Fibroblast of lung (primary cell): ENCODE results near the gene C12orf43. TPM values are rescaled to one million over a fixed set of nuclear protein-coding genes. Genes with fewer than 3 reads are reported as not detected.

Experiments
- DNase-seq, 2 donors: peaks; one replicate each; pipeline versions ENCODE4 v3.0.0 to v3.0.0-alpha.2; 2010; ENCODE audit warnings: low read depth in 2 of 2
- H2AFZ ChIP-seq: 2 replicates; pipeline ENCODE4 v1.5.1; 2012; ENCODE audit warnings: low read length, control low read depth, inconsistent platforms
- H3K27ac ChIP-seq: 2 replicates; pipeline ENCODE4 v1.5.1; 2011; ENCODE audit warnings: low read length, control low read depth; ENCODE audit not compliant: insufficient read depth
- H3K27me3 ChIP-seq: 2 replicates; pipeline ENCODE4 v1.5.1; 2011; ENCODE audit warnings: mild to moderate bottlenecking, low read length; ENCODE audit not compliant: control insufficient read depth, insufficient read depth
- H3K36me3 ChIP-seq: 2 replicates; pipeline ENCODE4 v1.5.1; 2011; ENCODE audit warnings: low read length; ENCODE audit not compliant: control insufficient read depth, insufficient read depth
- H3K4me1 ChIP-seq: 2 replicates; pipeline ENCODE4 v1.5.1; 2011; ENCODE audit warnings: low read length; ENCODE audit not compliant: control insufficient read depth, insufficient read depth; ENCODE audit errors: extremely low read depth
- H3K4me2 ChIP-seq: 2 replicates; pipeline ENCODE4 v1.5.1; 2011; ENCODE audit warnings: low read length, control low read depth; ENCODE audit not compliant: insufficient read depth; ENCODE audit errors: extremely low read depth
- H3K4me3 ChIP-seq, 4 experiments: fragments of 200-600 bp in 1 of 4; sonication (generic) in 1 of 4; replicated peaks in 1 of 4; 2 replicates each; pipeline ENCODE4 v1.5.1; 2011 to 2016; ENCODE audit warnings: low read length in 4 of 4, low read depth in 3 of 4, mild to moderate bottlenecking in 3 of 4, control low read depth in 2 of 4, inconsistent platforms in 1 of 4, mixed read lengths in 1 of 4; ENCODE audit not compliant: insufficient read depth in 1 of 4; ENCODE audit errors: control extremely low read depth in 1 of 4
- H3K79me2 ChIP-seq: 2 replicates; pipeline ENCODE4 v1.5.1; 2012; ENCODE audit warnings: mild to moderate bottlenecking, low read length, inconsistent platforms; ENCODE audit not compliant: control insufficient read depth, insufficient read depth
- H3K9ac ChIP-seq: 2 replicates; pipeline ENCODE4 v1.5.1; 2011; ENCODE audit warnings: mild to moderate bottlenecking, low read length, control low read depth; ENCODE audit not compliant: insufficient read depth
- H3K9me3 ChIP-seq: 2 replicates; pipeline ENCODE4 v1.5.1; 2012; ENCODE audit warnings: low read depth, low read length; ENCODE audit not compliant: control insufficient read depth, insufficient read depth
- H4K20me1 ChIP-seq: 2 replicates; pipeline ENCODE4 v1.5.1; 2011; ENCODE audit warnings: low read length; ENCODE audit not compliant: control insufficient read depth, insufficient read depth; ENCODE audit errors: extremely low read depth
- CTCF ChIP-seq, 2 donors: IDR thresholded peaks in 1 of 2; conservative IDR thresholded peaks in 1 of 2; 1 replicate in 1 of 2; 2 replicates in 1 of 2; pipeline ENCODE4 v1.5.1; 2011 to 2012; ENCODE audit warnings: low read length in 2 of 2, control low read depth in 1 of 2, inconsistent platforms in 1 of 2, low read depth in 1 of 2, mild to moderate bottlenecking in 1 of 2
- EZH2 ChIP-seq: IDR thresholded peaks from 2 replicates; pipeline ENCODE4 v1.5.1; 2012; ENCODE audit warnings: low read length, control low read depth, mild to moderate bottlenecking; ENCODE audit errors: missing control alignments
- polyA plus RNA-seq, 2 donors: library from polyadenylated mRNA; depleted of rRNA in 1 of 2; stranded (reverse) in 1 of 2; unstranded in 1 of 2; fragments of >200 nt; gene quantifications; 2 replicates each; pipeline ENCODE4 v1.2.1, GENCODE V29; 2011 to 2012; ENCODE audit warnings: missing spikeins in 1 of 2
- total RNA-seq: library from RNA; depleted of rRNA; stranded (reverse); fragments of >200 nt; gene quantifications from 2 replicates; pipeline ENCODE4 v1.2.1, GENCODE V29; 2014

The C12orf43 gene
- total and polyA plus RNA-seq, 2 donors (not counting 1 experiment from before 2014, with no cell fraction given): 11.4 to 14.7 TPM

GRCh38 chr12:121062391-121063045, 46.2 kb upstream of the C12orf43 start:
- DNase-seq: no peak
- Histone ChIP-seq H3K27me3 (no peaks in the 10 kb centered on the region), H3K9ac (no peak overlapping the region), H3K36me3 (no peaks in the 10 kb centered on the region), H3K27ac (no peak overlapping the region), H3K79me2 (no peaks in the 10 kb centered on the region), H3K4me1 (peaks cover 4% of the 10 kb centered on the region), H4K20me1 (no peaks in the 10 kb centered on the region), H3K4me3 (no peak overlapping the region), H3K9me3 (no peaks in the 10 kb centered on the region), H2AFZ (no peak overlapping the region), H3K4me2 (no peak overlapping the region)
- TF ChIP-seq CTCF (conservative IDR thresholded peaks at IDR 0.05 in 1 of 2, IDR thresholded peaks at IDR 0.05 in 1 of 2; ENCODE audit: low read depth in 1 of 2, low read length in 2 of 2): no peak
- TF ChIP-seq EZH2: no peak

- peak in 1 of 2 donors; percentile 22 for DNase-seq
- H3K9me3 ChIP-seq: no peaks in the 10 kb centered on the region
- H3K79me2 ChIP-seq: no peaks in the 10 kb centered on the region
- H3K4me1 ChIP-seq: peaks cover 4% of the 10 kb centered on the region
- H3K4me3 ChIP-seq: no peak overlapping the region
- no peaks in the 10 kb centered on the region for H4K20me1 ChIP-seq
- no peak overlapping the region for H3K9ac ChIP-seq
- no peaks in the 10 kb centered on the region for H3K36me3 ChIP-seq
- TF ChIP-seq CTCF (conservative IDR thresholded peaks at IDR 0.05 in 1 of 2, IDR thresholded peaks at IDR 0.05 in 1 of 2; ENCODE audit: low read depth in 1 of 2, low read length in 2 of 2): peak; percentile 25 to 36
- no peak for TF ChIP-seq EZH2
- H3K4me2 ChIP-seq: no peak overlapping the region
- no peak overlapping the region for H3K27ac ChIP-seq
- H2AFZ ChIP-seq: no peak overlapping the region
- H3K27me3 ChIP-seq: no peaks in the 10 kb centered on the region
Observed at GRCh38 chr12:121061831-121062230, 45.5 kb upstream of the C12orf43 start.

GRCh38 chr12:121060149-121061001, 44.1 kb upstream of the C12orf43 start:
- DNase-seq: peak; percentile 16 to 54
- no peaks in the 10 kb centered on the region for H3K9me3 ChIP-seq
- no peaks in the 10 kb centered on the region for H3K79me2 ChIP-seq
- peak overlapping the region; percentile 27 to 50 (median 44) for H3K4me3 ChIP-seq
- peak overlapping the region; percentile 97 for H2AFZ ChIP-seq
- no peaks in the 10 kb centered on the region for H3K27me3 ChIP-seq
- H3K36me3 ChIP-seq: no peaks in the 10 kb centered on the region
- no peaks in the 10 kb centered on the region for H4K20me1 ChIP-seq
- peak overlapping the region; percentile 51 for H3K27ac ChIP-seq
- peak overlapping the region; percentile 96 for H3K4me2 ChIP-seq
- H3K4me1 ChIP-seq: peaks cover 4% of the 10 kb centered on the region
- TF ChIP-seq CTCF (conservative IDR thresholded peaks at IDR 0.05 in 1 of 2, IDR thresholded peaks at IDR 0.05 in 1 of 2; ENCODE audit: low read depth in 1 of 2, low read length in 2 of 2): peak; percentile 36 to 61
- TF ChIP-seq EZH2: no peak
- H3K9ac ChIP-seq: peak overlapping the region; percentile 49
